ENCODE measurements around the gene LAMB4. TPM values are rescaled to one million over a fixed set of nuclear protein-coding genes. Genes with fewer than 3 reads are reported as not detected.

Gene LAMB4
- 0.07 to 0.57 TPM (median 0.22 TPM) in 4 of 5 replicates, not detected in the other for total RNA-seq (2022; extraction: Qiagen RNA extraction; ENCODE audit: low read depth)

DNA sequence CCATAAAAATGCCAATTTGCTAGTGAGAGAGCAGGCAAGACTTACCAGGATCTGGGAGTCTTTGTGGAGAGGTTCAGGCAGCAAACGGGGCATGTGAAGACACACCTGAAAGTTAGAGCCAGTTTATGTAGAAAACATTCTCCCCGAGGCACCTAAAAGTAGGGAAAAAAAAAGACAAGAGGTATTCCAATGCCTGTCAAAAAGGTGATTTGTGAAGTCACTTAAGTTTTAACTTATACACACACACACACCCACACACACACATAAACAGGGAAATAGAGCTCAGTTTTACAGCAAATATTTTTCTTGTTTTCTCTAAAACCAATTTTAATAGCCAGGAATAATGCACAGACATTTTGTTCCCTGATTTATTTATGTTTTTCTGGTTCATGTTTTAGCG is at the start of gene LAMB4:
Gene LAMB4 (minus strand): TSS at position 101 of the 400 bp plus-strand sequence. CDS start 7,197 bp downstream, outside the sequence.

DNA sequence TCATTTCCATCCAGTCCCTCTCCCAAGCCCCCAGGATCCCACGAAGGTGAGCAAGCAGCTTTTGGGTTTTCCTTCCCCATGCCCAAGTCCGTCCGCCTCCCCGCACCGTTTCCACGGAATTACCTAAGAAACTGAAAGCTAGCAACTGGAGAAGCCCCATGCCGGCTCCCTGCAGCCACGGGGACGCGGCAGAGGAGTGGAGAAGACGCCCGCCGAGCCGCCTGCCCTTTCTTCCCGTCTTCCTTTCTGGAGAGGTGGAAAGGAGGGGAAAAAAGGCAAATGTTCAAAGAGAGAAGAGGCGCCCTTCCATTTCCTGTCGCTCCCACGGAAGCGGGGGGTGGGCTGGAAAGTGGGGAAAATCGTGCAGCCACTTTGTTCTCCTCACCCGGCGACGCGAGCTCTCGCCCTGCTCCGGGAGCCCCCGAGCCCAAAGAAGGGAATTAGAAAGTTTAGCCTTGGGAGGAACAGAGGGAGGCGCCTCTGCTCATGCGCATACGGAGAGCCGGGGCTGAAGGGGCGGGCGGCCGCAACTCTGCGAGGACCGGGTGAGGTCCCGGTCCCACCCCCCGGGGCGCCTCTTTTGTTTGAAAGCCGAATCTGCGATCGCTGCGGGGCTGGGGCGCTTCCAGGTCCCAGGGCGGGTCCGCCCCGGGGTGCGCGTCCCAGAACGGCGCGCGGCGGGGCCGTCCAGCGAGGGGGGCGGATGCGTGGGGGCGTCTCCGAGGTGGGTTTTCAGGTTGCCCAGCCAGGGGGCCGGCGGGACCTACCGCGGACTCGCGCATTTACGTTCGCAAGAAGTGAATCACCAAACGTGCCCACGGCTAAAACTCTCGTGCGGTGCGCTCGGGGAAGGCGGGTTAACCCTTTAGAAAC is 127.2 kb downstream of the LAMB4 start, which contains the start of gene LAMB1:
Gene LAMB1 (minus strand): TSS at position 436 of the 873 bp plus-strand sequence. CDS start 276 bp downstream, at position 160.

Other genes with a start within 250 kb of the LAMB4 start
- 78.6 to 102 TPM (median 93.7 TPM) in 5 replicates for gene DLD, start 239.2 kb downstream of the LAMB4 start, total RNA-seq (2022; extraction: Qiagen RNA extraction; ENCODE audit: low read depth)
- gene LAMB1, start 127.2 kb downstream of the LAMB4 start, total RNA-seq (2022; extraction: Qiagen RNA extraction; ENCODE audit: low read depth), result 125 to 175 TPM (median 132 TPM) in 5 replicates

Data from A549 treated with RU486 at 1 μM for 4 hours (cell line).